HL-60 (cell line): ENCODE results near the gene VPS26C.

Experiments
- POLR2AphosphoS5 ChIP-seq: IDR thresholded peaks from 2 replicates; pipeline ENCODE4 v1.6.1; 2012; ENCODE audit warnings: low read depth
- TF ChIP-seq, protein P1 (sequence below): IDR thresholded peaks from one replicate; pipeline ENCODE4 v1.5.1; 2011; ENCODE audit warnings: low read length, control low read depth, inconsistent platforms; ENCODE audit not compliant: insufficient read depth

DNA sequence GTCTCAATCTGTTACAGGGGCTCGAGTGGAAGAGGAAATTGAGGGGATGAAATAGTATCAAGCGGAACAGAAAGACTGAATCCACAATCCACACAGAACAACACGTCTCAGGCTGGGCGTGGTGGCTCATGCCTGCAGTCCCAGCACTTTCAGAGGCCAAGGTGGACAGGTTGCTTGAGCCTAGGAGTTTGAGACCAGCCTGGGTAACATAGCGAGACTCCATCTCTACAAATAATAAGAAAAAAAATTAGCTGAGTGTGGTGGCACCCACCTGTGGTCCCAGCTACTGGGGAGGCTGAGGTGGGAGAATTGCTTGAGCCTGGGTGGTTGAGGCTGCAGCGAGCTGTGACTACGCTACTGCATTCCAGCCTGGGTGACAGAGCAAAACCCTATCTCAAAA, 25.7 kb downstream of the VPS26C start:
- TF ChIP-seq POLR2AphosphoS5 = no peak
- TF ChIP-seq, protein P1, sequence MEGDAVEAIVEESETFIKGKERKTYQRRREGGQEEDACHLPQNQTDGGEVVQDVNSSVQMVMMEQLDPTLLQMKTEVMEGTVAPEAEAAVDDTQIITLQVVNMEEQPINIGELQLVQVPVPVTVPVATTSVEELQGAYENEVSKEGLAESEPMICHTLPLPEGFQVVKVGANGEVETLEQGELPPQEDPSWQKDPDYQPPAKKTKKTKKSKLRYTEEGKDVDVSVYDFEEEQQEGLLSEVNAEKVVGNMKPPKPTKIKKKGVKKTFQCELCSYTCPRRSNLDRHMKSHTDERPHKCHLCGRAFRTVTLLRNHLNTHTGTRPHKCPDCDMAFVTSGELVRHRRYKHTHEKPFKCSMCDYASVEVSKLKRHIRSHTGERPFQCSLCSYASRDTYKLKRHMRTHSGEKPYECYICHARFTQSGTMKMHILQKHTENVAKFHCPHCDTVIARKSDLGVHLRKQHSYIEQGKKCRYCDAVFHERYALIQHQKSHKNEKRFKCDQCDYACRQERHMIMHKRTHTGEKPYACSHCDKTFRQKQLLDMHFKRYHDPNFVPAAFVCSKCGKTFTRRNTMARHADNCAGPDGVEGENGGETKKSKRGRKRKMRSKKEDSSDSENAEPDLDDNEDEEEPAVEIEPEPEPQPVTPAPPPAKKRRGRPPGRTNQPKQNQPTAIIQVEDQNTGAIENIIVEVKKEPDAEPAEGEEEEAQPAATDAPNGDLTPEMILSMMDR = no peak
